SK-N-SH (cell line): ENCODE data around the gene TUFM.

Source experiments
- JUND ChIP-seq: IDR thresholded peaks from 2 replicates; pipeline ENCODE4 v1.4.0; 2012
- NRF1 ChIP-seq: IDR thresholded peaks from 2 replicates; pipeline ENCODE4 v1.6.1; 2012; ENCODE audit warnings: low read depth, mild to moderate bottlenecking, low read length
- TF ChIP-seq, protein P1 (sequence below): IDR thresholded peaks from 2 replicates; pipeline ENCODE4 v1.4.0; 2012; ENCODE audit warnings: low read depth, borderline replicate concordance
- TF ChIP-seq, protein P2 (sequence below): fragments of 200-600 bp; sonication (generic); IDR thresholded peaks from 2 replicates; pipeline ENCODE4 v1.6.1; 2017; ENCODE audit warnings: antibody characterized with exemption, mild to moderate bottlenecking, moderate library complexity

DNA sequence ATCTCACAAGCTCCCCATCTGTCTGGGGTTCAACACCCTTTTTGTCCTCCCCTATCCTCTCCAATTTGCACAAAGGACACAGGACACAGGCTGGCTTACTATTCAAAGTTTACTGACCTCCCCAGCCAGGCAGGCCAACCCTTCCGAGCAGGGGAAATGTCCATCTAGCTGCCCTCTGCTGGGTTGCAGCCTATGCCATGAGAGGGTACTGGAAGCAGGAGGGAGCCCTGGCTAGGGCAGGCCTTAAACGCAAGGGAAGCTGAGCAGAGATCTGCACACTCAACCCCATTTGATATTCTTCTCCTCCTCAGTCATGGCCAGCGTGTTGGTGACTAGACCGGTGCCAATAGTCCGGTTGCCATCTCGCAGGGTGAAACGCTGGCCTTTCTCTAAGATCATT is 3.5 kb downstream of the TUFM start:
- TF ChIP-seq JUND = no peak
- no peak for TF ChIP-seq NRF1
- TF ChIP-seq, protein P1, sequence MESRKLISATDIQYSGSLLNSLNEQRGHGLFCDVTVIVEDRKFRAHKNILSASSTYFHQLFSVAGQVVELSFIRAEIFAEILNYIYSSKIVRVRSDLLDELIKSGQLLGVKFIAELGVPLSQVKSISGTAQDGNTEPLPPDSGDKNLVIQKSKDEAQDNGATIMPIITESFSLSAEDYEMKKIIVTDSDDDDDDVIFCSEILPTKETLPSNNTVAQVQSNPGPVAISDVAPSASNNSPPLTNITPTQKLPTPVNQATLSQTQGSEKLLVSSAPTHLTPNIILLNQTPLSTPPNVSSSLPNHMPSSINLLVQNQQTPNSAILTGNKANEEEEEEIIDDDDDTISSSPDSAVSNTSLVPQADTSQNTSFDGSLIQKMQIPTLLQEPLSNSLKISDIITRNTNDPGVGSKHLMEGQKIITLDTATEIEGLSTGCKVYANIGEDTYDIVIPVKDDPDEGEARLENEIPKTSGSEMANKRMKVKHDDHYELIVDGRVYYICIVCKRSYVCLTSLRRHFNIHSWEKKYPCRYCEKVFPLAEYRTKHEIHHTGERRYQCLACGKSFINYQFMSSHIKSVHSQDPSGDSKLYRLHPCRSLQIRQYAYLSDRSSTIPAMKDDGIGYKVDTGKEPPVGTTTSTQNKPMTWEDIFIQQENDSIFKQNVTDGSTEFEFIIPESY = no peak
- TF ChIP-seq, protein P2, sequence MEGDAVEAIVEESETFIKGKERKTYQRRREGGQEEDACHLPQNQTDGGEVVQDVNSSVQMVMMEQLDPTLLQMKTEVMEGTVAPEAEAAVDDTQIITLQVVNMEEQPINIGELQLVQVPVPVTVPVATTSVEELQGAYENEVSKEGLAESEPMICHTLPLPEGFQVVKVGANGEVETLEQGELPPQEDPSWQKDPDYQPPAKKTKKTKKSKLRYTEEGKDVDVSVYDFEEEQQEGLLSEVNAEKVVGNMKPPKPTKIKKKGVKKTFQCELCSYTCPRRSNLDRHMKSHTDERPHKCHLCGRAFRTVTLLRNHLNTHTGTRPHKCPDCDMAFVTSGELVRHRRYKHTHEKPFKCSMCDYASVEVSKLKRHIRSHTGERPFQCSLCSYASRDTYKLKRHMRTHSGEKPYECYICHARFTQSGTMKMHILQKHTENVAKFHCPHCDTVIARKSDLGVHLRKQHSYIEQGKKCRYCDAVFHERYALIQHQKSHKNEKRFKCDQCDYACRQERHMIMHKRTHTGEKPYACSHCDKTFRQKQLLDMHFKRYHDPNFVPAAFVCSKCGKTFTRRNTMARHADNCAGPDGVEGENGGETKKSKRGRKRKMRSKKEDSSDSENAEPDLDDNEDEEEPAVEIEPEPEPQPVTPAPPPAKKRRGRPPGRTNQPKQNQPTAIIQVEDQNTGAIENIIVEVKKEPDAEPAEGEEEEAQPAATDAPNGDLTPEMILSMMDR = no peak
